Subcutaneous abdominal adipose tissue (tissue), 5 donors: ENCODE data around the gene NKD1.

Source experiments
- H3K27ac ChIP-seq: one replicate; pipeline ENCODE4 v1.7.0; 2013; ENCODE audit warnings: low read depth, mild to moderate bottlenecking, inconsistent platforms, low read length, moderate library complexity
- H3K27me3 ChIP-seq, 5 donors: one replicate each; pipeline ENCODE4 v1.7.0; 2013; ENCODE audit warnings: low read length in 5 of 5, inconsistent platforms in 1 of 5; ENCODE audit not compliant: control insufficient read depth in 5 of 5, insufficient read depth in 4 of 5
- H3K36me3 ChIP-seq, 5 donors: one replicate each; pipeline ENCODE4 v1.7.0; 2013; ENCODE audit warnings: low read length in 5 of 5; ENCODE audit not compliant: control insufficient read depth in 5 of 5, insufficient read depth in 5 of 5
- H3K4me1 ChIP-seq, 5 donors: one replicate each; pipeline ENCODE4 v1.7.0; 2013; ENCODE audit warnings: low read length in 5 of 5, mild to moderate bottlenecking in 3 of 5, moderate library complexity in 1 of 5; ENCODE audit not compliant: control insufficient read depth in 5 of 5, insufficient read depth in 5 of 5
- H3K4me3 ChIP-seq, 5 donors: one replicate each; pipeline ENCODE4 v1.7.0; 2013; ENCODE audit warnings: low read length in 5 of 5, low read depth in 1 of 5
- H3K9ac ChIP-seq, 5 donors: one replicate each; pipeline ENCODE4 v1.7.0; 2013; ENCODE audit warnings: low read length in 5 of 5, mild to moderate bottlenecking in 4 of 5, moderate library complexity in 3 of 5
- H3K9me3 ChIP-seq, 5 donors: one replicate each; pipeline ENCODE4 v1.7.0; 2013; ENCODE audit warnings: low read length in 5 of 5; ENCODE audit not compliant: control insufficient read depth in 5 of 5
- donor health status: healthy.
- donor health status: healthy.
- donor health status: healthy.
- donor health status: healthy.
- donor health status: healthy.

The NKD1 gene

GRCh38 chr16:50555269-50555875 is 7.2 kb downstream of the NKD1 start:
- H3K27me3 ChIP-seq, result peaks cover 0 to 3% (median 0%) of the 10 kb centered on the region in 5 donors

GRCh38 chr16:50555952-50556673 is 7.9 kb downstream of the NKD1 start:
- Histone ChIP-seq H3K9me3 (peaks cover 0 to 7% (median 3%) of the 10 kb centered on the region in 5 donors), H3K36me3 (no peaks in the 10 kb centered on the region), H3K4me3 (no peak overlapping the region), H3K9ac (no peak overlapping the region), H3K27me3 (peaks cover 0 to 3% (median 0%) of the 10 kb centered on the region in 5 donors), H3K27ac (no peak overlapping the region), H3K4me1 (no peaks in the 10 kb centered on the region)

More at GRCh38 chr16:50555269-50555875, 7.2 kb downstream of the NKD1 start:
- H3K27ac ChIP-seq, result no peak overlapping the region
- H3K4me3 ChIP-seq, result no peak overlapping the region
- H3K4me1 ChIP-seq, result no peaks in the 10 kb centered on the region
- H3K36me3 ChIP-seq, result no peaks in the 10 kb centered on the region
- no peak overlapping the region for H3K9ac ChIP-seq
- H3K9me3 ChIP-seq, result peaks cover 0 to 5% (median 0%) of the 10 kb centered on the region in 5 donors

GRCh38 chr16:50557046-50557445 is 8.8 kb downstream of the NKD1 start:
- no peak overlapping the region for H3K9ac ChIP-seq
- no peaks in the 10 kb centered on the region for H3K36me3 ChIP-seq
- peaks cover 0 to 3% (median 0%) of the 10 kb centered on the region in 5 donors for H3K27me3 ChIP-seq
- H3K4me1 ChIP-seq, result no peaks in the 10 kb centered on the region
- H3K9me3 ChIP-seq, result peaks cover 0 to 17% (median 10%) of the 10 kb centered on the region in 5 donors
- H3K27ac ChIP-seq, result no peak overlapping the region
- no peak overlapping the region for H3K4me3 ChIP-seq

GRCh38 chr16:50558913-50559312 is 10.7 kb downstream of the NKD1 start:
- peaks cover 0 to 17% (median 10%) of the 10 kb centered on the region in 5 donors for H3K9me3 ChIP-seq
- H3K27me3 ChIP-seq, result peaks cover 0 to 3% (median 0%) of the 10 kb centered on the region in 5 donors
- no peak overlapping the region for H3K4me3 ChIP-seq
- H3K36me3 ChIP-seq, result no peaks in the 10 kb centered on the region
- H3K4me1 ChIP-seq, result no peaks in the 10 kb centered on the region
- no peak overlapping the region for H3K27ac ChIP-seq
- no peak overlapping the region for H3K9ac ChIP-seq

- no peak overlapping the region for H3K27ac ChIP-seq
- H3K36me3 ChIP-seq, result no peaks in the 10 kb centered on the region
- H3K4me3 ChIP-seq, result no peak overlapping the region
- H3K9ac ChIP-seq, result no peak overlapping the region
- H3K9me3 ChIP-seq, result peaks cover 0 to 17% (median 10%) of the 10 kb centered on the region in 5 donors
- H3K27me3 ChIP-seq, result peaks cover 0 to 3% (median 0%) of the 10 kb centered on the region in 5 donors
- H3K4me1 ChIP-seq, result no peaks in the 10 kb centered on the region
These were observed 11.1 kb downstream of the NKD1 start for GRCh38 chr16:50559342-50559741.

- Histone ChIP-seq H3K4me3 (no peak overlapping the region), H3K9me3 (peaks cover 0 to 17% (median 10%) of the 10 kb centered on the region in 5 donors), H3K27ac (no peak overlapping the region), H3K36me3 (no peaks in the 10 kb centered on the region), H3K4me1 (no peaks in the 10 kb centered on the region), H3K9ac (no peak overlapping the region), H3K27me3 (peaks cover 0 to 2% (median 0%) of the 10 kb centered on the region in 5 donors)
These were observed 11.8 kb downstream of the NKD1 start for GRCh38 chr16:50559804-50560514.

- H3K4me1 ChIP-seq, result no peaks in the 10 kb centered on the region
These were observed 13.0 kb downstream of the NKD1 start for GRCh38 chr16:50560903-50561863.

GRCh38 chr16:50562657-50563056 is 14.5 kb downstream of the NKD1 start:
- Histone ChIP-seq H3K4me3 (no peak overlapping the region), H3K9me3 (peaks cover 0 to 11% (median 8%) of the 10 kb centered on the region in 5 donors), H3K9ac (no peak overlapping the region), H3K36me3 (no peaks in the 10 kb centered on the region), H3K27ac (no peak overlapping the region), H3K27me3 (peaks cover 0 to 2% (median 0%) of the 10 kb centered on the region in 5 donors), H3K4me1 (no peaks in the 10 kb centered on the region)

More at GRCh38 chr16:50560903-50561863, 13.0 kb downstream of the NKD1 start:
- H3K27me3 ChIP-seq, result peaks cover 0 to 2% (median 0%) of the 10 kb centered on the region in 5 donors
- no peaks in the 10 kb centered on the region for H3K36me3 ChIP-seq
- H3K4me3 ChIP-seq, result no peak overlapping the region
- H3K9me3 ChIP-seq, result peaks cover 0 to 17% (median 10%) of the 10 kb centered on the region in 5 donors
- no peak overlapping the region for H3K27ac ChIP-seq
- H3K9ac ChIP-seq, result no peak overlapping the region

GRCh38 chr16:50563989-50564388 is 15.8 kb downstream of the NKD1 start:
- Histone ChIP-seq H3K4me1 (no peaks in the 10 kb centered on the region), H3K36me3 (no peaks in the 10 kb centered on the region), H3K9me3 (peaks cover 0 to 11% (median 8%) of the 10 kb centered on the region in 5 donors), H3K4me3 (no peak overlapping the region), H3K27me3 (peaks cover 0 to 2% (median 0%) of the 10 kb centered on the region in 5 donors), H3K9ac (no peak overlapping the region), H3K27ac (no peak overlapping the region)
